Mesenteric fat pad (tissue), 1 donor: ENCODE measurements around the gene ZNF157. TPM values are rescaled to one million over a fixed set of nuclear protein-coding genes. Genes with fewer than 3 reads are reported as not detected.

Experiments used
- DNase-seq: peaks from one replicate; pipeline ENCODE4 v3.0.0-alpha.2; 2020; ENCODE audit warnings: low spot score
- total RNA-seq: library from RNA; stranded (reverse); fragmentation: NEBNext Ultra II Directional; extraction: Animal tissue kit (Norgen Biotek cat#: 25700); gene quantifications from one replicate; pipeline ENCODE4 v1.2.1, GENCODE V29; 2021
- donor health status: DM: yes; HTN: yes; CAD: no.

ZNF157 gene
- total RNA-seq, 1 donor from 2014 or later, result not detected

DNA sequence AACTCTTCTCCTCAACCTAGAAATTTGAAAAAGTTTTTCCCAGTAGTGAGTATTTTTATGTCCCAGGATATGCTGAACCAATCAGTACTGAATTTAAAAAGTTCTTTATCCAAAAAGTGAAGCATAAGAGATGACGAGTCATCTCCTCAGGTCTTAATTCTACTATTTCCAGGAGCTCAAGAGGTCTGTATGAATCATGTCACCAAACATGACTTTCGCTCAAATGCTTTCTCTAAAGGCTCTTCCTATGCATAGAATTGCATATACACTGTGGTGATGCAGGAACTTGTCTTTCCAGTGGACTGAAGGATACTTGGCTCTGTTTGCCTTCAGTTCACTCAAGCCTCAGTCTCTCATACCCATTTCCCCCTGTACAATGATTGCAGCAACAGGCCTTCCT lies 76.6 kb downstream of the ZNF157 start:
- no peak for DNase-seq

DNA sequence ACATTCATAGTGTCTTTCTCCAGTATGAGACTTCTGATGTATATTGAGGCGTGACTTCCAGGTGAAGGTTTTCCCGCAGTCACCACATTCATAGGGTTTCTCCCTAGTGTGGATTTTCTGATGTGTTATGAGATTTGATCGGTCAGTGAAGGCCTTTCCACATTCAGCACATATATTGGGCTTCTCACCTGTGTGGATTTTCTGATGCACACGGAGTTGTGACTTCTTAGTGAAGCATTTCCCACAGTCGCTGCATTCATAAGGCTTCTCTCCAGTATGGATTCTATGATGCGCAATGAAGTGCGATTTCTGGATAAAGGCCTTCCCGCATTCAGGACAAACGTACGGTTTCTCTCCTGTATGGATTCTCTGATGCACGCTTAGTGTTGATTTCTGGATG lies 77.2 kb downstream of the ZNF157 start:
- no peak for DNase-seq

DNA sequence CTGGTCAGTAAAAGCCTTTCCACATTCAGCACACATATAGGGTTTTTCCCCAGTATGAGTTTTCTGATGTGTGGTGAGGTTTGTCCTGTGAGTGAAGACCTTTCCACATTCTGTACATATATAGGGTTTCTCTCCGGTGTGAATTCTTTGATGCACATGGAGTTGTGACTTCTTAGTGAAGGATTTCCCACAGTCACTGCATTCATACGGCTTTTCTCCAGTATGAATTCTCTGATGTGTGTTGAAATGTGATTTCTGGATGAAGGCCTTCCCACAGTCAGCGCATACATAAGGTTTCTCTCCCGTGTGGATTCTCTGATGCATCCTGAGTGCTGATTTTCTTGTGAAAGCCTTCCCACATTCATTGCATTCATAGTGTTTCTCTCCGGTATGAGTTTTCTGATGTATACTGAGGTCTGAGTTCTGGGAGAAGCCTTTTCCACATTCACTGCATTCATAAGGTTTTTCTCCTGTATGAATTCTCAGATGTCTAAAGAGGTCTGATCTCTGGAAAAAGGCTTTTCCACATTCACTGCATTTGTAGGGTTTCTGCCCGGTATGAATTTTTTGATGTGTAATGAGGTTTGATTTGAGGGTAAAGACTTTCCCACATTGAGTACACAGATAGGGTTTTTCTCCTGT lies 77.9 kb downstream of the ZNF157 start:
- DNase-seq, result no peak

DNA sequence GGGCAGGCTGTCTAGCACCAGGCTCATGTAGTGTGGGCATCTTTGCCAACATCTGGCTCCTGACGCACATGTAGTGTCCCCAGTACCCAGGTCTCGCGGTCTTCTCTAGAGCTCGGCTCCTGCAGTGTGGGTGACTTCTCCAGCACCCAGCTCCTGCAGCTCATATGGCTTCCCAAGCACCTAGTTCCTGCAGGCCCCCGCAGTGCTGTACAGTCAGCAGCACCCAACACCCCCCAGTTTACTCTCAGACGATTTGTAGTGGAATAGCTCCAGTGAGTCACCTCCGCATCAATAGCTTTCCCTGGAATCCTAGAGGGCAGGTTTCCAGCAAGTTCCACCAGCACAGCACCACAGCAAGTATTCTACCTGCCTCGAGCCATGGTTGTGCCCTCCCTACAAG lies 81.7 kb downstream of the ZNF157 start:
- DNase-seq, result no peak

DNA sequence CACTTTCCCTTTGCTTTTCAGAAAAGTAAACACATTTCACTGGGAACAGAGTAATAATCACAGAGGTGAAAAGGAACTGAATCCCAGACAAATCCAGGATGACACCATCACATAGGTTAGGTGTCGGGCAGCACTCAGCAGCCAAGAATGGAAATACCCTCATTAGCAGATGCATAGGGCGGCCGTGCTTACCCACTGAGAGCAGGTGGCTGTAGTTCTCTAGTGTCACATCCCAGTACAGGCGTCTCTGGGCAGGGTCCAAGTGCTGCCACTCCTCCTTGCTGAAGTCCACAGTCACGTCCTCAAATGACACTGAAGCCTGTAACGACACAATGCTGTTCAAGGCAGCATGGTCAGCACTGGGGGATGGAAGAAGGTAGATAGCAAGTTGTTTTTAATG lies 85.7 kb downstream of the ZNF157 start:
- DNase-seq, result no peak

DNA sequence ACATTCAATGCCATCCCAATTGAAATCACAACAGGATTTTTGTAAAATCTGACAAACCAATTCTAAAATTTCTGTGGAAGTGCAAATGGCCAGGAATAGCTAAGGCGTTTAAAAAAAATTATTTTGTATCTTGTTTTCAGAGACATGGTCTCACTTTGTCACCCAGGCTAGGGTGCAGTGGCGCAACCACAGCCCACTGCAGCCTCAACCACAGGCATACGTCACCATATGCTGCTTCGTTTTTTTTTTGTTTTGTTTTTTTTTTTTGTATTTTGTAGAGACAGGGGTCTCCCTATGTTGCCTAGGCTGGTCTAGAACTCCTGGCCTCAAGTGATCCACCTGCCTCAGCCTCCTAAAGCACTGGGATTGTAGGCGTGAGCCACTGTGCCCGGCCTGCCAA lies 88.2 kb downstream of the ZNF157 start:
- DNase-seq, result no peak

DNA sequence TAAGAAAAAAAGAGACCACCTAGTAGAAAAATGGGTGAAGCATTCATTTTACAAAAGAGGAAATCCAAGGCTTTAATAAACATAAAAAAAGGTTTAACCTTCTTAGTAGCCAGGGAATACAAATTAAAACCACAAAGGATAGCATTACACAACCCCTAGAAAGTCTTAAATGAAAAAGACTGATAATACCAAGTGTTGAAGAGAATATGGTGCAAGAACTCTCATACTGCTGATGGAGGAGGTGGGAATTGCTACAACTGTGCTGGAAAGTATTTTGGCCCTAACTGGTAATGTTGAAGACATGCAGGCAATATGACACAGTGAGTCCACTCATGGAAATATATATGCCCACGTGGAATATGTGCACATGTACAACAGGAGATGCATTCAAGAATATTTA lies 90.2 kb downstream of the ZNF157 start:
- no peak for DNase-seq

Other genes with a start within 250 kb of the ZNF157 start
- gene NDUFB11, start 225.9 kb upstream of the ZNF157 start, total RNA-seq, result 58.6 TPM
- gene RBM10, start 225.4 kb upstream of the ZNF157 start, total RNA-seq, result 23.6 TPM
- 189 TPM for gene UBA1, start 176.7 kb upstream of the ZNF157 start, total RNA-seq
- gene CDK16, start 151.9 kb upstream of the ZNF157 start, total RNA-seq, result 80.6 TPM
- gene USP11, start 137.6 kb upstream of the ZNF157 start, total RNA-seq, result 42.2 TPM
- 8.0 TPM for gene ZNF41, start 112.6 kb downstream of the ZNF157 start, total RNA-seq
- 70.9 TPM for gene ARAF, start 190.6 kb downstream of the ZNF157 start, total RNA-seq
- gene TIMP1, start 211.9 kb downstream of the ZNF157 start, total RNA-seq, result 410 TPM
- not detected for gene SYN1, start 249.3 kb downstream of the ZNF157 start, total RNA-seq